ENCODE results near the gene STK38.
"Not testable (repeated sequence)": the region's sequence is repeated elsewhere in the genome, so short reads cannot be mapped to it uniquely, and the experiment has no call there.

STK38 gene

DNA sequence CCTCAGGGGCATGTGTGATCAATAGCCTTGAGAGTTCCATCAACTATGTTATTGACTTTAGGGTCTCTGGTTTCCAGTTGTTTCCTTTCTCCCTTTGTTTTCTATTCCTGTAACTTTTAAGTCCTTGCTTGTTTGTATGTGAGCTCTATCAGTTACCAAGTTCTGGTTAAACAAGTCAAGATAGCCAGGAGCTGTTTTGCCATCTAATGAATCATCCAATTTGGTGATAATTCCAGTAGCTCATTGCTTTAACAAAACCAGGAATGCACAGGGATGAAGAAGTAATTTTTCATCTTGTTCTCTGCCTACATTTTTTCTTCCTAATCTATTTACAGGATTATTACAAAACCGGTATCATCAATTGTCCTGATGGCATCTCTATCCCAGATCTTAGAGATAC lies 68.0 kb downstream of the STK38 start:
- DNase-seq: no peak

DNA sequence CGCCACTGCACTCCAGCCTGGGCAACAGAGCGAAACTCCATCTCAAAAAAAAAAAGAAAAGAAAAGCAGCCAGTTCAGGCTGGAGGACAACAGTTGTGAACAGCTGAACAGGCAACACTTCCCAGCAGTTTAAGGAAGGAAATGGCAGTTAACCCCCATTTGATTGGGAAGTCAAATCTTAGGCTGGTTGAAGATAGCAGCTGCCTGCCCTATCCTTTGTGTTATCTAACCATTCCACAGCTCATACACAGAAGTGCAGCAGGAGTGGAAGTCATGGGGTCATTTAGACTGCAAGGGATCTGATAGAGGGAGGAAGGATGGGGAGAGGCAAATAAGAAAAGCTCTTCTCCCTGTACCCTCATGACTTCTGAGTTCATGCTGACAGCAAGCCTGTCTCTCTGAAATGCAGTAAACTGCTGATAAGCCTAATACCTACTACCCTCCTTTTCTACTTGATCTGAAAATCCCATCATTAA lies 69.2 kb downstream of the STK38 start:
- DNase-seq: no peak

- no peak for DNase-seq
Measured at GRCh38 chr6:36469946-36470345, 77.3 kb downstream of the STK38 start.

DNA sequence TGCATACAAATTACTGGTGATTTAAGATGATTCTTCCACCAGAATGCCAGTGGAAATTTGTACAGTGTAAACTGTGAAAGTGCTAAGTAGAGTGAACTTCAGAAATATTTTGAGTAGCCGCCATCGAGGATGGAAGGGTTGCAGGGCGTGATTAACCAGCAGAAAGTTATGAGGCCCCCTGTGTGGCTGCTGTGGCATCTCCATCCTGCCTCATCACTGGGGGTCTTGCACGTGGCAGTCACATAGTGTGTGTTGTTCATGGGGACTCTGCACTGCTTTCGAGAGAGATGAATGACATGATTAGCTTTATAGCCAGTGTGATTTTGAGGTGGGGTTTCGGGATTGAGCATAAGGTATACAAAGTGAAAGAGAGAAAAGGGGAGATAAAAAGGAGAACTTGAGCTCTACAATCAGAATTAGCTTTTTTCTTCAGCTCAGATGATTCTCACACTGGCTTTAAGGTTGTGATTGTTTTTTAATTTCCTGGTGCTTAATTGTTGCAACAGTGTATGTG lies 78.1 kb downstream of the STK38 start:
- DNase-seq: no peak

- DNase-seq: no peak
Measured at GRCh38 chr6:36467625-36468024, 79.7 kb downstream of the STK38 start.

- DNase-seq: no peak
Measured at GRCh38 chr6:36464233-36464632, 83.0 kb downstream of the STK38 start.

DNA sequence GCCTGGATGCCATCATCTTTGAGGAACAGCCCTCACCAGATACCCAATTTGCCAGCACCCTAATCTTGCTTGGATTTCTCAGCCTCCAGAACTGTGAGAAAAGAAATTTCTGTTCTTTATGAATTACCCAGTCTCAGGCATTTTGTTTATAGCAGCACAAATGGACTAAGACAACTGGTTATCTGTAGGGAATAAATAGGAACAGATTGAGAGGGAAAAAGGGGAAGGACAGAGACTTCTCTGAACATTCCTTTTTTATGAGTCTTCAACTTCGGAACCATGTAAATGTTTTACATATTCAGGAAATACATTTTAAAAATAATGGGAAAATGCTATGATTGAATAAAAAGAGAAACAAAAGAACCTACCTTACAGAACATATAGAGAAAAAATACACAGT lies 83.6 kb downstream of the STK38 start:
- no peak for DNase-seq

GRCh38 chr6:36461646-36462045 lies 85.6 kb downstream of the STK38 start:
- no peak for DNase-seq

DNA sequence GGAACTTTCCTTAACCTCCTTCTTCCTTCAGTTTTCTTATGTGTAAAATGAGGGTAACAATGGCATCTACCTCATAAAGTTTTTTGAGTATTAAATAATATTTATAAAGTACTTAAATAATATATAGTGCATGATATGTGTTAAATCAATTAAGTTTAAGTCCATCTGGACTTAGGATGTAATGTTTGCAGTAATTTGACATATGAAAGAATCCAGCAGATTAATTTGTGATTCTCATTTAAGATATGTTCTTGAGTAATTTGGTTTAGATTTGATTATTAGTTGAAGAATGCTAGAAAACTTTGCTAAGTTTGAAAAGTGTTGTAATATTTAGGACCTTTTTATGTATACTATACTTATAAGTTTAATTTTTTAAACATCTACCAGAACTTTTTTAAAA lies 86.4 kb downstream of the STK38 start:
- no peak for DNase-seq

DNA sequence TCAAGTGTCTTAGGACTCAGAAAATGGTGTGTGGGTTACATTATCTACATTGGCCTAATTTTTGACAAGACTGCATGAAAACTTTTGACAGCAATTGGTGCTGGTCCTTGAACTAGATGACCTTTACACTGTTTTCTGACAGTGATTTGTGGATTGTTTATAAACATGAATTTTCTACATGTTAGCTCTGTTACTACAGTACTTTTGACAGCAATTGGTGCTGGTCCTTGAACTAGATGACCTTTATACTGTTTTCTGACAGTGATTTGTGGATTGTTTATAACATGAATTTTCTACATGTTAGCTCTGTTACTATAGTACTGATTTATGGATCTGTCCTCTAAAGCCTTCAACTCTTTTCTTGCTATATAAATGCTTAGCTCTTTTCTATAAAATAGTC lies 87.8 kb downstream of the STK38 start:
- no peak for DNase-seq

DNA sequence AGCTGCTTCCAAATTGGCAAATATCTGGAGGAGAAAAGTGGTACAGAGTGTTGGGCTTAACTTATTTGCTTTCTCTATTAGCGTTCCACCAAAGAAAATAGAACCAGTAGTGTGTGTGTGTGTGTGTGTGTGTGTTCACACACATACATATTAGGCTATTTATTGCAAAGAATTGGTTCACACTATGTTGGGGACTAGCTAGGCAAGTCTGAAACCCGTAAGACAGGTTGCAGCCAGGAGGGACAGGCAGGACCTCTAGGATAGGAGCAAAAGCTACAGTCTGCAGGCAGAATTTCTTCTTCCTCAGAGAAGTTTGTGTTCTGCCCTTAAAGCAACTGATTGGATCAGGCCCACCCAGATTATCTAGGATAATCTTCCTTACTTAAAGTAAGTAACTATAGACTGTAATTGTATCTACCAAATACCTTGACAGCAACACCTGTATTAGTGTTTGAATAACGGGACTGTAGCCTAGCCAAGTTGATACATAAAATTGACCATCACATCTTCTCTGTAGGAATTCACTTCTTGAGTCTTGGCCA lies 91.7 kb downstream of the STK38 start:
- no peak for DNase-seq

DNA sequence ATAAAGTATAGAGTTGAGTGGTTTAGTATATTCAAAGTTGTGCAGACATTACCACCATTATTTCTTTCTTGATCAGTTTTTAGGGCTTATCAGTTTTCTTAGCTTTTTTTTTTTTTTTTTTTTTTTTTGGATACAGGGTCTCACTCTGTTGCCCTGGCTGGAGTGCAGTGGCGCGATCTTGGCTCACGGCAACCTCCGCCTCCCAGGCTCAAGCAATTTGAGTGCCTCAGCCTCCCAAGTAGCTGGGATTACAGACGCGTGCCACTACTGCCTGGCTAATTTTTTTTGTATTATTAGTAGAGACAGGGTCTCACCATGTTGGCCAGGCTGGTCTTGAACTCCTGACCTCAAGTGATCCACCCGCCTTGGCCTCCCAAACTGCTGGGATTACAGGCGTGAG lies 94.4 kb downstream of the STK38 start:
- not testable (repeated sequence) for DNase-seq

DNA sequence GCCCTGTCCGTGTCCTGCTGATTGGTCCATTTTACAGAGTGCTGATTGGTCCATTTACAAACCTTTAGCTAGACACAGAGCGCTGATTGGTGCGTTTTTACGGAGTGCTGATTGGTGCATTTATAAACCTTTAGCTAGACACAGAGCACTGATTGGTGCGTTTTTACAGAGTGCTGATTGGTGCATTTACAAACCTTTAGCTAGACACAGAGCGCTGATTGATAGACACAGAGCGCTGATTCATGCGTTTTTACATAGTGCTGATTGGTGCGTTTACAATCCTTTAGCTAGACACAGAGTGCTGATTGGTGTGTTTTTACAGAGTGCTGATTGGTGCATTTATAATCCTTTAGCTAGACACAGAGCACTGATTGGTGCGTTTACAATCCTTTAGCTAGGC lies 98.1 kb downstream of the STK38 start:
- DNase-seq: not testable (repeated sequence)

DNA sequence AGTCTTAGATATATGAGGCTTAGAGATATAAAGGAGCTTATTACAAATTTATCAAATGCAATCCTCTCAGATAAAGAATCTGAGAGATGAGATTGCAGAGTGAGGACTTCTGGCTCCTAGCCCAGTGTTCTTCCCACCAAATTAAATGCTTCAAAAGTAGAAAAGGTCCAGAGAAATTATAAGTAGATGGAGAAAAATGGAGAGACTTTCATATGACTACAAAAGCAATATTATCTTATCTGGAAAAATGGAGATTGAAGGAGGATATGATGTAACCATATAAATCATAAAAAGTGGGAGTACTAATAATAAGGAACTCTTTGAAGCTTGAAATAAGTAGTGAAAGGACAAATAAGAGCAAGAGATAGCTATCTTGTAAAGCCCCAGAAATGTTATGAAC lies 101.7 kb downstream of the STK38 start:
- DNase-seq: no peak

DNA sequence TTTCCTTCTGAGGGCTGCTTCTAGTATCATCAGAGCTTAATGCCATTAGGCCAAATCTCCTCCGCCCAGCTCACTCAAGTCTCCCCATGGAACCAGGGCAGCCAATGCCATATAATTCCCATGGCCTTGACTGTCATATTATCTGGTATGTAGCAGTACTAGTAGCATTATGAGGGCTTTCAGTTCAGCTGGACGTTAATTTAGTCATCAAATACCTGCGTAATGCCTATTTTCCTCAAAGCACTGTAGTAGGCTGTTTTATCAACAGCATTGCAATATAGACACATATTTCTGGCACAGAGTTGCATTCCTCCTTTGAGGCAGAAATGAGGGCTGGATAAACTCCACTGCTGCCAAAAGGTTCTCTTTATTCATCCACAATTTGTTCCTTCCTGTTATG lies 102.8 kb downstream of the STK38 start:
- no peak for DNase-seq

Data from NCI-H524 treated with DMSO at 0.1 percent for 48 hours (cell line).